Liver (tissue), 9 donors: Measurements from ENCODE around the gene FIP1L1. TPM values are rescaled to one million over a fixed set of nuclear protein-coding genes. Genes with fewer than 3 reads are reported as not detected.

ENCODE experiments used
- DNase-seq: peaks from one replicate; pipeline ENCODE4 v3.0.0-alpha.2; 2017; ENCODE audit warnings: low spot score
- H3K27ac ChIP-seq, 2 donors: one replicate each; pipeline ENCODE4 v1.7.0; 2013; ENCODE audit warnings: inconsistent platforms in 2 of 2, low read length in 2 of 2, control low read depth in 1 of 2, low read depth in 1 of 2, mild to moderate bottlenecking in 1 of 2
- H3K27me3 ChIP-seq, 4 donors: one replicate each; pipeline versions ENCODE4 v1.6.1 to v1.7.0; 2013; ENCODE audit warnings: low read length in 3 of 4, inconsistent platforms in 1 of 4, mild to moderate bottlenecking in 1 of 4, moderate library complexity in 1 of 4; ENCODE audit not compliant: control insufficient read depth in 4 of 4, insufficient read depth in 4 of 4
- H3K36me3 ChIP-seq, 4 donors: one replicate each; pipeline versions ENCODE4 v1.6.1 to v1.7.0; 2013; ENCODE audit warnings: low read length in 3 of 4, mild to moderate bottlenecking in 3 of 4, low read depth in 1 of 4, moderate library complexity in 1 of 4; ENCODE audit not compliant: control insufficient read depth in 4 of 4, insufficient read depth in 3 of 4
- H3K4me1 ChIP-seq, 4 donors: one replicate each; pipeline versions ENCODE4 v1.6.1 to v1.7.0; 2013; ENCODE audit warnings: low read length in 3 of 4, mild to moderate bottlenecking in 3 of 4, moderate library complexity in 1 of 4; ENCODE audit not compliant: control insufficient read depth in 4 of 4, insufficient read depth in 4 of 4
- H3K4me3 ChIP-seq, 3 donors: one replicate each; pipeline versions ENCODE4 v1.6.1 to v1.7.0; 2013; ENCODE audit warnings: low read length in 3 of 3, control low read depth in 1 of 3, low read depth in 1 of 3, mild to moderate bottlenecking in 1 of 3
- H3K9ac ChIP-seq, 2 donors: one replicate each; pipeline ENCODE4 v1.7.0; 2013; ENCODE audit warnings: low read length in 2 of 2, mild to moderate bottlenecking in 2 of 2, moderate library complexity in 2 of 2, control low read depth in 1 of 2, low read depth in 1 of 2
- H3K9me3 ChIP-seq, 4 donors: one replicate each; pipeline versions ENCODE4 v1.6.1 to v1.7.0; 2013; ENCODE audit warnings: low read length in 3 of 4; ENCODE audit not compliant: control insufficient read depth in 4 of 4
- EGR1 ChIP-seq, 2 donors: IDR thresholded peaks; 2 replicates each; pipeline ENCODE4 v1.6.1; 2016 to 2018; ENCODE audit warnings: antibody characterized with exemption in 2 of 2, low read depth in 2 of 2
- FOXA1 ChIP-seq: IDR thresholded peaks from 2 replicates; pipeline ENCODE4 v1.6.1; 2016; ENCODE audit warnings: antibody characterized with exemption
- FOXA2 ChIP-seq: IDR thresholded peaks from 2 replicates; pipeline ENCODE4 v1.6.1; 2016; ENCODE audit warnings: antibody characterized with exemption
- GABPA ChIP-seq, 2 donors: IDR thresholded peaks in 1 of 2; conservative IDR thresholded peaks in 1 of 2; 2 replicates each; pipeline ENCODE4 v1.6.1; 2016; ENCODE audit warnings: antibody characterized with exemption in 2 of 2, mild to moderate bottlenecking in 1 of 2, moderate library complexity in 1 of 2
- HNF4A ChIP-seq, 2 donors: conservative IDR thresholded peaks; 2 replicates each; pipeline ENCODE4 v1.6.1; 2016; ENCODE audit warnings: antibody characterized with exemption in 2 of 2, mild to moderate bottlenecking in 2 of 2
- HNF4G ChIP-seq: IDR thresholded peaks from 2 replicates; pipeline ENCODE4 v1.6.1; 2016; ENCODE audit warnings: antibody characterized with exemption
- JUND ChIP-seq, 2 donors: IDR thresholded peaks; 2 replicates each; pipeline ENCODE4 v1.6.1; 2016; ENCODE audit warnings: antibody characterized with exemption in 2 of 2
- NR2F2 ChIP-seq: IDR thresholded peaks from 2 replicates; pipeline ENCODE4 v1.6.1; 2016; ENCODE audit warnings: antibody characterized with exemption
- RAD21 ChIP-seq, 2 donors: IDR thresholded peaks; 2 replicates each; pipeline ENCODE4 v1.6.1; 2016; ENCODE audit warnings: antibody characterized with exemption in 2 of 2, mild to moderate bottlenecking in 2 of 2
- RXRA ChIP-seq, 2 donors: IDR thresholded peaks; 2 replicates each; pipeline ENCODE4 v1.6.1; 2017 to 2018; ENCODE audit warnings: antibody characterized with exemption in 2 of 2, mild to moderate bottlenecking in 1 of 2
- SP1 ChIP-seq: IDR thresholded peaks from 2 replicates; pipeline ENCODE4 v1.6.1; 2018; ENCODE audit warnings: antibody characterized with exemption, mild to moderate bottlenecking
- TAF1 ChIP-seq: conservative IDR thresholded peaks from 2 replicates; pipeline ENCODE4 v1.6.1; 2016; ENCODE audit warnings: antibody characterized with exemption, mild to moderate bottlenecking
- YY1 ChIP-seq: IDR thresholded peaks from 2 replicates; pipeline ENCODE4 v1.6.1; 2016; ENCODE audit warnings: antibody characterized with exemption, mild to moderate bottlenecking
- WGBS: extraction: QIAGEN DNeasy Blood & Tissue Kit; methylation state at CpG from one replicate; pipeline ENCODE4 v1.1.7; 2013; 5-methylcytosine and 5-hydroxymethylcytosine counted together
- polyA plus RNA-seq, 2 donors: library from polyadenylated mRNA; stranded (reverse) in 1 of 2; unstranded in 1 of 2; fragments of 200-250 nt in 1 of 2; fragments of >200 nt in 1 of 2; fragmentation: Nextera tagmentation in 1 of 2; extraction: Ambion mirVana in 1 of 2; gene quantifications; one replicate each; pipeline versions ENCODE4 v1.2.1 to v1.2.3, GENCODE V29; 2013 to 2015
- total RNA-seq, 2 donors: library from RNA; depleted of rRNA; stranded (reverse); fragments of >200 nt; gene quantifications; one replicate each; pipeline ENCODE4 v1.2.3, GENCODE V29; 2014
- TF ChIP-seq, protein P1 (sequence below): IDR thresholded peaks from 2 replicates; pipeline ENCODE4 v1.6.1; 2016; ENCODE audit warnings: antibody characterized with exemption
- TF ChIP-seq, protein P2 (sequence below): IDR thresholded peaks from 2 replicates; pipeline ENCODE4 v1.6.1; 2016; ENCODE audit warnings: antibody characterized with exemption, mild to moderate bottlenecking
- TF ChIP-seq, protein P3 (sequence below): IDR thresholded peaks from 2 replicates; pipeline ENCODE4 v1.6.1; 2016; ENCODE audit warnings: antibody characterized with exemption
- TF ChIP-seq, protein P4 (sequence below): IDR thresholded peaks from 2 replicates; pipeline ENCODE4 v1.6.1; 2016; ENCODE audit warnings: antibody characterized with exemption
- TF ChIP-seq, protein P5 (sequence below): fragments of 150-350 bp; IDR thresholded peaks from 2 replicates; pipeline ENCODE4 v1.5.1; 2017; ENCODE audit warnings: improper control_type of control experiment, low read depth, low read length; ENCODE audit not compliant: missing input control
- donor health status: healthy.
- donor health status: healthy.
- donor health status: healthy.
- donor health status: healthy.
- donor health status: healthy.

FIP1L1 gene
- total and polyA plus RNA-seq, 4 donors = 12.2 to 30.3 (median 18.4) TPM

DNA sequence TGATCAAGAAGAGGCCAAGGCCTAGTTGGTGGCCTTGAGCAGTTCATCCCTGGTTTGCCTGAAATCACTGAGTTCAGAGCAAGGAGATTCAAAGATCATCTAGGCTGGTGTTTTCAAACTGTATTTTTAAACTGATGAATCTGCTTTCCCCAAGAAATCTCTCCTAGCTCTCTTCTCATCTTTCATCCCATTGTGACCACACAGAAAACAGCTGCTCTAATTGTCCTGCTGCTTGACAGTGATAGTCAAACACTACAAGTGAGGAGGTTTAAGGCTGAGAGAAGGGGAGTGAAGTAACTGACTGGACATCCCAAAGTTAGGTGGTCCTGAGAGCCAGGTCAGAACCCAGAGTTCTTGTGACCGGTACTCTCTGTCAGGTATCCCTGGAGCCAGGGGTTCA is 122.3 kb downstream of the FIP1L1 start:
- WGBS = 93% methylated on average over 1 of the region's 1 CpG
- Histone ChIP-seq H3K27ac (no peak overlapping the region), H3K4me3 (no peak overlapping the region), H3K27me3 (no peaks in the 10 kb centered on the region), H3K9ac (no peak overlapping the region), H3K4me1 (peaks cover 0 to 4% (median 0%) of the 10 kb centered on the region in 4 donors), H3K36me3 (peaks cover 0 to 6% (median 1%) of the 10 kb centered on the region in 4 donors), H3K9me3 (no peaks in the 10 kb centered on the region)
- TF ChIP-seq, protein P1, sequence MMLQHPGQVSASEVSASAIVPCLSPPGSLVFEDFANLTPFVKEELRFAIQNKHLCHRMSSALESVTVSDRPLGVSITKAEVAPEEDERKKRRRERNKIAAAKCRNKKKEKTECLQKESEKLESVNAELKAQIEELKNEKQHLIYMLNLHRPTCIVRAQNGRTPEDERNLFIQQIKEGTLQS = no peak
- TF ChIP-seq, protein P2, sequence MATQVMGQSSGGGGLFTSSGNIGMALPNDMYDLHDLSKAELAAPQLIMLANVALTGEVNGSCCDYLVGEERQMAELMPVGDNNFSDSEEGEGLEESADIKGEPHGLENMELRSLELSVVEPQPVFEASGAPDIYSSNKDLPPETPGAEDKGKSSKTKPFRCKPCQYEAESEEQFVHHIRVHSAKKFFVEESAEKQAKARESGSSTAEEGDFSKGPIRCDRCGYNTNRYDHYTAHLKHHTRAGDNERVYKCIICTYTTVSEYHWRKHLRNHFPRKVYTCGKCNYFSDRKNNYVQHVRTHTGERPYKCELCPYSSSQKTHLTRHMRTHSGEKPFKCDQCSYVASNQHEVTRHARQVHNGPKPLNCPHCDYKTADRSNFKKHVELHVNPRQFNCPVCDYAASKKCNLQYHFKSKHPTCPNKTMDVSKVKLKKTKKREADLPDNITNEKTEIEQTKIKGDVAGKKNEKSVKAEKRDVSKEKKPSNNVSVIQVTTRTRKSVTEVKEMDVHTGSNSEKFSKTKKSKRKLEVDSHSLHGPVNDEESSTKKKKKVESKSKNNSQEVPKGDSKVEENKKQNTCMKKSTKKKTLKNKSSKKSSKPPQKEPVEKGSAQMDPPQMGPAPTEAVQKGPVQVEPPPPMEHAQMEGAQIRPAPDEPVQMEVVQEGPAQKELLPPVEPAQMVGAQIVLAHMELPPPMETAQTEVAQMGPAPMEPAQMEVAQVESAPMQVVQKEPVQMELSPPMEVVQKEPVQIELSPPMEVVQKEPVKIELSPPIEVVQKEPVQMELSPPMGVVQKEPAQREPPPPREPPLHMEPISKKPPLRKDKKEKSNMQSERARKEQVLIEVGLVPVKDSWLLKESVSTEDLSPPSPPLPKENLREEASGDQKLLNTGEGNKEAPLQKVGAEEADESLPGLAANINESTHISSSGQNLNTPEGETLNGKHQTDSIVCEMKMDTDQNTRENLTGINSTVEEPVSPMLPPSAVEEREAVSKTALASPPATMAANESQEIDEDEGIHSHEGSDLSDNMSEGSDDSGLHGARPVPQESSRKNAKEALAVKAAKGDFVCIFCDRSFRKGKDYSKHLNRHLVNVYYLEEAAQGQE = no peak
- TF ChIP-seq HNF4A (conservative IDR thresholded peaks at IDR 0.05) (no peak), GABPA (IDR thresholded peaks at IDR 0.05 in 1 of 2, conservative IDR thresholded peaks at IDR 0.05 in 1 of 2) (no peak), TAF1 (no peak), FOXA1 (no peak), HNF4G (no peak), RXRA (IDR thresholded peaks at IDR 0.05) (no peak), NR2F2 (no peak), SP1 (no peak), RAD21 (IDR thresholded peaks at IDR 0.05) (no peak), JUND (IDR thresholded peaks at IDR 0.05) (no peak), FOXA2 (no peak), EGR1 (IDR thresholded peaks at IDR 0.05; ENCODE audit: low read depth in 2 of 2) (no peak), YY1 (no peak)
- TF ChIP-seq, protein P3, sequence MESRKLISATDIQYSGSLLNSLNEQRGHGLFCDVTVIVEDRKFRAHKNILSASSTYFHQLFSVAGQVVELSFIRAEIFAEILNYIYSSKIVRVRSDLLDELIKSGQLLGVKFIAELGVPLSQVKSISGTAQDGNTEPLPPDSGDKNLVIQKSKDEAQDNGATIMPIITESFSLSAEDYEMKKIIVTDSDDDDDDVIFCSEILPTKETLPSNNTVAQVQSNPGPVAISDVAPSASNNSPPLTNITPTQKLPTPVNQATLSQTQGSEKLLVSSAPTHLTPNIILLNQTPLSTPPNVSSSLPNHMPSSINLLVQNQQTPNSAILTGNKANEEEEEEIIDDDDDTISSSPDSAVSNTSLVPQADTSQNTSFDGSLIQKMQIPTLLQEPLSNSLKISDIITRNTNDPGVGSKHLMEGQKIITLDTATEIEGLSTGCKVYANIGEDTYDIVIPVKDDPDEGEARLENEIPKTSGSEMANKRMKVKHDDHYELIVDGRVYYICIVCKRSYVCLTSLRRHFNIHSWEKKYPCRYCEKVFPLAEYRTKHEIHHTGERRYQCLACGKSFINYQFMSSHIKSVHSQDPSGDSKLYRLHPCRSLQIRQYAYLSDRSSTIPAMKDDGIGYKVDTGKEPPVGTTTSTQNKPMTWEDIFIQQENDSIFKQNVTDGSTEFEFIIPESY = no peak
- TF ChIP-seq, protein P4, sequence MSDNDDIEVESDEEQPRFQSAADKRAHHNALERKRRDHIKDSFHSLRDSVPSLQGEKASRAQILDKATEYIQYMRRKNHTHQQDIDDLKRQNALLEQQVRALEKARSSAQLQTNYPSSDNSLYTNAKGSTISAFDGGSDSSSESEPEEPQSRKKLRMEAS = no peak
- TF ChIP-seq, protein P5, sequence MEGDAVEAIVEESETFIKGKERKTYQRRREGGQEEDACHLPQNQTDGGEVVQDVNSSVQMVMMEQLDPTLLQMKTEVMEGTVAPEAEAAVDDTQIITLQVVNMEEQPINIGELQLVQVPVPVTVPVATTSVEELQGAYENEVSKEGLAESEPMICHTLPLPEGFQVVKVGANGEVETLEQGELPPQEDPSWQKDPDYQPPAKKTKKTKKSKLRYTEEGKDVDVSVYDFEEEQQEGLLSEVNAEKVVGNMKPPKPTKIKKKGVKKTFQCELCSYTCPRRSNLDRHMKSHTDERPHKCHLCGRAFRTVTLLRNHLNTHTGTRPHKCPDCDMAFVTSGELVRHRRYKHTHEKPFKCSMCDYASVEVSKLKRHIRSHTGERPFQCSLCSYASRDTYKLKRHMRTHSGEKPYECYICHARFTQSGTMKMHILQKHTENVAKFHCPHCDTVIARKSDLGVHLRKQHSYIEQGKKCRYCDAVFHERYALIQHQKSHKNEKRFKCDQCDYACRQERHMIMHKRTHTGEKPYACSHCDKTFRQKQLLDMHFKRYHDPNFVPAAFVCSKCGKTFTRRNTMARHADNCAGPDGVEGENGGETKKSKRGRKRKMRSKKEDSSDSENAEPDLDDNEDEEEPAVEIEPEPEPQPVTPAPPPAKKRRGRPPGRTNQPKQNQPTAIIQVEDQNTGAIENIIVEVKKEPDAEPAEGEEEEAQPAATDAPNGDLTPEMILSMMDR = no peak
- DNase-seq = no peak
